Peyer's patch (tissue), 4 donors: Measurements from ENCODE around the gene MYOZ1. TPM values are rescaled to one million over a fixed set of nuclear protein-coding genes. Genes with fewer than 3 reads are reported as not detected.

Source experiments
- DNase-seq, 3 donors: peaks; one replicate each; pipeline ENCODE4 v3.0.0-alpha.2; 2017 to 2019
- H3K27ac ChIP-seq, 4 donors: fragments of 200-600 bp; sonication (generic); one replicate each; pipeline ENCODE4 v1.5.1; 2016 to 2019
- H3K27me3 ChIP-seq, 2 donors: fragments of 200-600 bp; sonication (generic); one replicate each; pipeline ENCODE4 v1.5.1; 2019
- H3K36me3 ChIP-seq, 3 donors: fragments of 200-600 bp; sonication (generic); one replicate each; pipeline ENCODE4 v1.5.1; 2016 to 2019
- H3K4me1 ChIP-seq, 4 donors: fragments of 200-600 bp; sonication (generic); one replicate each; pipeline ENCODE4 v1.5.1; 2016 to 2019
- H3K4me3 ChIP-seq, 4 donors: fragments of 200-600 bp; sonication (generic); 1 replicate in 3 of 4; 2 replicates in 1 of 4; pipeline ENCODE4 v1.5.1; 2016 to 2019; ENCODE audit warnings: mild to moderate bottlenecking in 1 of 4
- H3K9me3 ChIP-seq, 4 donors: fragments of 200-600 bp; sonication (generic); one replicate each; pipeline ENCODE4 v1.5.1; 2016 to 2019; ENCODE audit warnings: mild to moderate bottlenecking in 1 of 4
- CTCF ChIP-seq, 6 experiments: fragments of 450-650 bp in 4 of 6; fragments of 200-600 bp in 2 of 6; sonication (generic) in 1 of 6; IDR thresholded peaks; one replicate each; pipeline ENCODE4 v1.5.1; 2017 to 2019; ENCODE audit warnings: antibody characterized with exemption in 6 of 6, mild to moderate bottlenecking in 3 of 6, moderate library complexity in 1 of 6
- POLR2A ChIP-seq, 2 donors: fragments of 450-650 bp; IDR thresholded peaks; one replicate each; pipeline ENCODE4 v1.5.1; 2017; ENCODE audit warnings: antibody characterized with exemption in 2 of 2, mild to moderate bottlenecking in 2 of 2, moderate library complexity in 2 of 2
- total RNA-seq, 4 donors: library from RNA; depleted of rRNA; stranded (reverse); fragments of >200 nt; gene quantifications; one replicate each; pipeline ENCODE4 v1.1.0, GENCODE V29; 2016

Gene MYOZ1
- total RNA-seq, 4 donors from 2014 or later = not detected

GRCh38 chr10:73655990-73656298, 14.7 kb upstream of the MYOZ1 start, which contains the start of gene SYNPO2L:
Gene SYNPO2L (minus strand): TSS chr10:73656029. CDS start chr10:73655922, 107 bp downstream.
- no peaks in the 10 kb centered on the region for H3K9me3 ChIP-seq
- TF ChIP-seq CTCF (IDR thresholded peaks at IDR 0.05) (no peak), POLR2A (IDR thresholded peaks at IDR 0.05) (no peak)
- no peaks in the 10 kb centered on the region for H3K36me3 ChIP-seq
- no peak within 1 kb of the TSS for H3K4me3 ChIP-seq
- no peak within 1 kb of the TSS for H3K27ac ChIP-seq
- DNase-seq = no peak
- H3K4me1 ChIP-seq = no peaks in the 10 kb centered on the region
- H3K27me3 ChIP-seq = no peaks in the 10 kb centered on the region

GRCh38 chr10:73655257-73655989, 14.1 kb upstream of the MYOZ1 start:
- no peaks in the 10 kb centered on the region for H3K27me3 ChIP-seq
- no peaks in the 10 kb centered on the region for H3K9me3 ChIP-seq
- no peak overlapping the region for H3K27ac ChIP-seq
- H3K4me3 ChIP-seq = no peak overlapping the region
- no peaks in the 10 kb centered on the region for H3K36me3 ChIP-seq
- TF ChIP-seq CTCF (IDR thresholded peaks at IDR 0.05) = no peak
- peak in 1 of 3 donors; percentile 34 for DNase-seq
- H3K4me1 ChIP-seq = no peaks in the 10 kb centered on the region

GRCh38 chr10:73653701-73654100, 12.4 kb upstream of the MYOZ1 start:
- H3K9me3 ChIP-seq = no peaks in the 10 kb centered on the region
- peaks cover 0 to under 1% (median 0%) of the 10 kb centered on the region in 4 donors for H3K4me1 ChIP-seq
- no peaks in the 10 kb centered on the region for H3K36me3 ChIP-seq
- no peak overlapping the region for H3K27ac ChIP-seq
- no peaks in the 10 kb centered on the region for H3K27me3 ChIP-seq
- no peak overlapping the region for H3K4me3 ChIP-seq
- TF ChIP-seq POLR2A (IDR thresholded peaks at IDR 0.05) (no peak), CTCF (IDR thresholded peaks at IDR 0.05) (no peak)
- DNase-seq = no peak

GRCh38 chr10:73653195-73653594, 11.9 kb upstream of the MYOZ1 start:
- H3K36me3 ChIP-seq = no peaks in the 10 kb centered on the region

GRCh38 chr10:73650537-73651331, 9.5 kb upstream of the MYOZ1 start:
- no peaks in the 10 kb centered on the region for H3K36me3 ChIP-seq
- no peaks in the 10 kb centered on the region for H3K27me3 ChIP-seq
- DNase-seq = peak in 1 of 3 donors; percentile 13
- peaks cover 0 to 17% (median 0%) of the 10 kb centered on the region in 4 donors for H3K4me1 ChIP-seq
- no peaks in the 10 kb centered on the region for H3K9me3 ChIP-seq
- H3K27ac ChIP-seq = no peak overlapping the region
- TF ChIP-seq CTCF (IDR thresholded peaks at IDR 0.05) (no peak), POLR2A (IDR thresholded peaks at IDR 0.05) (no peak)
- H3K4me3 ChIP-seq = no peak overlapping the region

More at GRCh38 chr10:73653195-73653594, 11.9 kb upstream of the MYOZ1 start:
- Histone ChIP-seq H3K4me1 (peaks cover 0 to 6% (median 0%) of the 10 kb centered on the region in 4 donors), H3K27ac (no peak overlapping the region), H3K4me3 (no peak overlapping the region), H3K9me3 (no peaks in the 10 kb centered on the region), H3K27me3 (no peaks in the 10 kb centered on the region)
- TF ChIP-seq POLR2A (IDR thresholded peaks at IDR 0.05) (no peak), CTCF (IDR thresholded peaks at IDR 0.05) (no peak)
- peak in 1 of 3 donors; percentile 36 for DNase-seq
